GM18517 (cell line): ENCODE measurements around the gene EZH1.
A peak's percentile ranks its signal among the peaks of the same experiment; 100 is the strongest.
"Not testable (repeated sequence)": the region's sequence is repeated elsewhere in the genome, so short reads cannot be mapped to it uniquely, and the experiment has no call there.

ENCODE experiments used
- ATAC-seq: cut with Tn5 transposase; IDR thresholded peaks from one replicate; pipeline ENCODE4 v1.9.1; 2021; ENCODE audit warnings: mild to moderate bottlenecking, moderate library complexity; ENCODE audit not compliant: unreplicated experiment

EZH1 gene

GRCh38 chr17:42673266-42673884 is 71.5 kb downstream of the EZH1 start:
- no peak for ATAC-seq

- ATAC-seq = no peak
Measured at GRCh38 chr17:42672038-42672437, 72.8 kb downstream of the EZH1 start.

- no peak for ATAC-seq
Measured at GRCh38 chr17:42670789-42671657, 73.8 kb downstream of the EZH1 start.

- ATAC-seq = no peak
Measured at GRCh38 chr17:42669977-42670788, 74.7 kb downstream of the EZH1 start.

- ATAC-seq = no peak
Measured at GRCh38 chr17:42669705-42669976, 75.2 kb downstream of the EZH1 start.

GRCh38 chr17:42667088-42667951 is 77.5 kb downstream of the EZH1 start:
- ATAC-seq = no peak

- not testable (repeated sequence) for ATAC-seq
Measured at GRCh38 chr17:42666126-42666525, 78.7 kb downstream of the EZH1 start.

GRCh38 chr17:42665581-42666001 is 79.2 kb downstream of the EZH1 start:
- ATAC-seq = no peak

GRCh38 chr17:42660692-42661345 is 84.0 kb downstream of the EZH1 start:
- ATAC-seq = no peak

GRCh38 chr17:42659932-42660274 is 84.9 kb downstream of the EZH1 start:
- not testable (repeated sequence) for ATAC-seq

- ATAC-seq = peak; percentile 55
Measured at GRCh38 chr17:42659079-42659931, 85.5 kb downstream of the EZH1 start, which contains the start of gene TUBG2. Gene TUBG2 (plus strand): TSS chr17:42659284. CDS start chr17:42659504, 220 bp downstream.

GRCh38 chr17:42657824-42658588 is 86.8 kb downstream of the EZH1 start:
- ATAC-seq = no peak

GRCh38 chr17:42655528-42655927 is 89.3 kb downstream of the EZH1 start:
- no peak for ATAC-seq

- no peak for ATAC-seq
Measured at GRCh38 chr17:42653179-42654124, 91.4 kb downstream of the EZH1 start.

- ATAC-seq = no peak
Measured at GRCh38 chr17:42651392-42651791, 93.4 kb downstream of the EZH1 start.
